AG09309 (cell line): ENCODE data around the gene LIN52.

ENCODE experiments used
- DNase-seq: peaks from one replicate; pipeline ENCODE4 v3.0.0-alpha.2; 2010; ENCODE audit warnings: low read depth
- H3K4me3 ChIP-seq: 2 replicates; pipeline ENCODE4 v1.5.1; 2011; ENCODE audit warnings: mild to moderate bottlenecking, low read depth, low read length, moderate library complexity; ENCODE audit not compliant: control insufficient read depth
- TF ChIP-seq, protein P1 (sequence below): IDR thresholded peaks from 2 replicates; pipeline ENCODE4 v1.5.1; 2011; ENCODE audit warnings: mild to moderate bottlenecking, low read depth, low read length, inconsistent platforms; ENCODE audit not compliant: insufficient read depth, control insufficient read depth; ENCODE audit errors: missing control alignments

LIN52 gene

DNA sequence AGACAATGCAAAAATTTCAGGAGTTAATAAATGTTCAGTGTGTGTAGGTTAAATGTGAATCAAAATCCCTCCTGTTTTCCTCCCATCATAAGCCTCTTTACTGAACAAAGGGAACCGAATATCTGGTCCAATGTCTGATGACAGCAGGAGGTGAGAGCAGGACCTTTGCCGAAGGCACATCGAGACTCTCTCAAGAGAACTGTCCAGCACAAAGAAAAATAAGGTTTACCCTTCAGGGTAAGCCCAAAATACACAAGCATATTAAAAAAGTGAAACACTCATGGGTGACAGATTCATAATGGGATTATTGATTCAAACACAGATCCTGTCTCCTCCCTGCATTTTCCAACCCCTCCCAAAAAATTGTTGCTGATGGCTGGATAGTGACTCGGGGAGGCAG lies 150.3 kb downstream of the LIN52 start:
- TF ChIP-seq, protein P1, sequence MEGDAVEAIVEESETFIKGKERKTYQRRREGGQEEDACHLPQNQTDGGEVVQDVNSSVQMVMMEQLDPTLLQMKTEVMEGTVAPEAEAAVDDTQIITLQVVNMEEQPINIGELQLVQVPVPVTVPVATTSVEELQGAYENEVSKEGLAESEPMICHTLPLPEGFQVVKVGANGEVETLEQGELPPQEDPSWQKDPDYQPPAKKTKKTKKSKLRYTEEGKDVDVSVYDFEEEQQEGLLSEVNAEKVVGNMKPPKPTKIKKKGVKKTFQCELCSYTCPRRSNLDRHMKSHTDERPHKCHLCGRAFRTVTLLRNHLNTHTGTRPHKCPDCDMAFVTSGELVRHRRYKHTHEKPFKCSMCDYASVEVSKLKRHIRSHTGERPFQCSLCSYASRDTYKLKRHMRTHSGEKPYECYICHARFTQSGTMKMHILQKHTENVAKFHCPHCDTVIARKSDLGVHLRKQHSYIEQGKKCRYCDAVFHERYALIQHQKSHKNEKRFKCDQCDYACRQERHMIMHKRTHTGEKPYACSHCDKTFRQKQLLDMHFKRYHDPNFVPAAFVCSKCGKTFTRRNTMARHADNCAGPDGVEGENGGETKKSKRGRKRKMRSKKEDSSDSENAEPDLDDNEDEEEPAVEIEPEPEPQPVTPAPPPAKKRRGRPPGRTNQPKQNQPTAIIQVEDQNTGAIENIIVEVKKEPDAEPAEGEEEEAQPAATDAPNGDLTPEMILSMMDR: no peak
- no peak for DNase-seq
- no peak overlapping the region for H3K4me3 ChIP-seq

DNA sequence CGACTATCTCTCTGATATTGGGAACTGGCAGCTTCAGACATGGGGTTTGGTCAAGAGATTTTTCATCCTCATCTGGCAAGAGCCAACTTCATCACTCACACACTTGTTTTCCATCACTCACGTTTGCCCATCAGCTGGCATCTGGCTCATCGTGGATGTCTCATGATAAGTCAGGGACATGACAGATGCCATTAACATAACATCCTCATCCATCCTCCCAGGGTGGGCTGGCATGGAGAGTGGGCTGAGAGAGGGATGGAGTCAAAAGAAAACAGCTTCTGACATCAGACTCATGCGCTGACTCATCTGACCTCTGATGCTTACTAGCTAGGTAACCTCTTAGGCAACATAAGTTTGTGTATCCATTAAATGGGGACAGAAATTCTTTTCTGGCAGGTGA lies 152.7 kb downstream of the LIN52 start:
- no peak overlapping the region for H3K4me3 ChIP-seq
- TF ChIP-seq, protein P1: no peak
- no peak for DNase-seq

DNA sequence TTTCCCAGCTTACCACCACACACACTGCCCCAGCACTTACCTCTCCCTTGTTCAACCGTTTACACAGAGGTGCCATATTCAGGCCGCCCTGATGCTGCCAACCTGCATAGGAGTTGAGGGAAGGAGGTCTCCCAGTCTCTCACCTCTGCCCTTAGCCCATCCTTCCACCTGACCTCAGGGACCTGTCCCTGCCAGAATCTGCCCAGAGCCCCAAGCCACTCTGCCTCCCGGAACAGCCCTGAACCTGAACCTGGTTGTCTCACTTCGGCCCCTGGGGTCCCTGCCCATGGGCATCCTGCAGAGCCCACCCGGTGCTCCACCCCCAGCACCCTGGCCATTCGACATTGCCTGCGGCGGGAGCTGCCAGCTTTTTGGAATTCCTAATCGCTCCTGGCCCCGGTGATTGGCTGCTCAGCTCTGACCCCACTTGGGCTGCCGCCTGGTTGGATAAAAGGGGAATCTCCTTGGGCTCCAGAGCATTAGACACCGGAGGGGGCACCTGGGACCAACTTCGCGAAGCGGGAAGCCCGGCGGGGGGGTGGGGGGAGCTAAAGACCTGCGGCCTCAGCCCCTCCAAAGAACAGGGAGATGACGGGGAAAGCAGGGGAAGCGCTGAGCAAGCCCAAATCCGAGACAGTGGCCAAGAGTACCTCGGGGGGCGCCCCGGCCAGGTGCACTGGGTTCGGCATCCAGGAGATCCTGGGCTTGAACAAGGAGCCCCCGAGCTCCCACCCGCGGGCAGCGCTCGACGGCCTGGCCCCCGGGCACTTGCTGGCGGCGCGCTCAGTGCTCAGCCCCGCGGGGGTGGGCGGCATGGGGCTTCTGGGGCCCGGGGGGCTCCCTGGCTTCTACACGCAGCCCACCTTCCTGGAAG lies 154.5 kb downstream of the LIN52 start, which contains the start of gene VSX2:
Gene VSX2, plus strand, starts transcription at position 476 of the 874 bp plus-strand sequence. Its CDS starts 113 bp downstream, at position 589.
- no peak within 1 kb of the TSS for H3K4me3 ChIP-seq
- TF ChIP-seq, protein P1: no peak
- DNase-seq: no peak

DNA sequence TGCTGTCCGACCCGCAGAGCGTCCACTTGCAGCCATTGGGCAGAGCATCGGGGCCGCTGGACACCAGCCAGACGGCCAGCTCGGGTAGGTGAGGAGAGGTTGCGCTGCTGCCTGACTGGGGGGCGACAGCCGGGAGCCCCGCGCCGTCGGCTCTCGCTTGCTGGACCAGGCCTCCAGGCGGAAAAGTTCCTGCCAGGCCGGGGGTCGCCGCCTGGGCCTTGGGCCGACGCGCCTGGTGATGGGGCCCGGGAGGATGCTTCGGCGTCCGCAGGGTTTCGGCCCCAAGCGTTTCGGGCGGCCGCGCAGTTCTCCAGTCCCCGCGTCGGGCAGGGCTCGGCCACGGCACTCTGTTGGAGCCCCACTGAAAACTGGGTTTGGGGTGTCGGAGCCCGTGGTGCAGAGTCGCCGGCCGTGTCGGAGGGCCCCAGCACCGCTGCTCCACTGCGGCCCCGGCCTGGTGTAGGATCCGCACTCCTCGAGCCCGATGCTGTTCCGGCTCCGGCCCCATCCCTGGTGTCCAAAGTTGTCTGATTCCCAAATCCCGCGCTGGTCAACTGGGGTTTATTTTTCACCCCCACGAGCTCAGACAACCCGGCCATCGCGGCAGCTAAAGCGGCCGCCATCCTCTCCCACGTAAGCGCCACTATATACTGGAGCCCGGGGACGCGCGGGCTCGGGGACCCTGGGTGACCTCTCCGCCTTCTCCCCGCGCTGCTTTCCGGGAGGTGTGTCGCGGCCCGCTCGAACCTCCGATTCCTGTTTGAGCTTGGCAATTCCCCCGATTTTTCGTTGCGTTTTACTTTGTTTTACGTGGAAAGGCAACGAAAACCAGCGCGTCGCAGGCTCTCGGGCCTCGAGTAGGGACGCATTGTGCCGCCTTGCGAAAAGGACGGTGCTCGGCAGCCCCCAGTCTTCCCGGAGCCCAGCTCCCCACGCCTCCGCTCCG lies 155.4 kb downstream of the LIN52 start:
- DNase-seq: no peak
- TF ChIP-seq, protein P1: no peak
- H3K4me3 ChIP-seq: no peak overlapping the region

DNA sequence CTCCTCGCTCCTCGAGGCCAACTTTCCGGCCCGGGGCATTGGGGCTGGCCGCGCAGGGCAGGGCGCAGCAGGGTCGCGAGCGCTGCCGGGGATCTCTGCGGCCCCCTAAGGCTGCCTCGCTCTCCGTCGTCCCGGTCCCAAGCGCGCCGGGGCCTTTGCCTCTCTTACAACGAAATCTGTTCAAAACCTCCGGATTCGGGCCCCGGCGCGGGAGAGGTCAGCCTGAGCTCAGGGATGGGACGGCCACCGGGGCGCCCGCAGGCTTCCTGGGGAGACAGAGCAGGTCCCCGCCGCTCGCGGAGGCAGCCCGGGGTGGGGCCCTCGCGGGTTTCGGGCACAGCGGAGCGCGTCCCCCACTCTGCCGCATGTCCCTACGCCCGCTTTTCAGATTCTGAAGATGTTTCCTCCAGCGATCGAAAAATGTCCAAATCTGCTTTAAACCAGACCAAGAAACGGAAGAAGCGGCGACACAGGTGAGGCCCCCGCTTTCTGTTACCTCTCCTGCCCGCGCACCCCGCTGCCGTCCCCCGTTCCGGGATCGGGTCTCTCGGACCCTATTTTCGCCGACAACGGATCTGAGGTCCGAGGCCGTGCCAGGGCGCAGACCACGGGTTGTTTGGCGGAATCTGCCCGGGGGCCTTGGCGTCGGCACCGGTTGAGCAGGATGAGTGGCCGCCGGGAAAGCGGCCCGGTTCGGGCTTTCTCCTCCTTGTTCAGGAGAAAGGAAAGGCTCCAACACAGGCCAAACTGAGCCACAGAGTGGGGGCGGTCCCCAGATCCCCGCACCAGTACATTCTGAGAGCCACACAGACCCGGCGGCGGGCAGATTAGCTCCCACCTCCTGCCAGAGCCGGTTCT lies 156.3 kb downstream of the LIN52 start:
- H3K4me3 ChIP-seq: no peak overlapping the region
- DNase-seq: no peak

DNA sequence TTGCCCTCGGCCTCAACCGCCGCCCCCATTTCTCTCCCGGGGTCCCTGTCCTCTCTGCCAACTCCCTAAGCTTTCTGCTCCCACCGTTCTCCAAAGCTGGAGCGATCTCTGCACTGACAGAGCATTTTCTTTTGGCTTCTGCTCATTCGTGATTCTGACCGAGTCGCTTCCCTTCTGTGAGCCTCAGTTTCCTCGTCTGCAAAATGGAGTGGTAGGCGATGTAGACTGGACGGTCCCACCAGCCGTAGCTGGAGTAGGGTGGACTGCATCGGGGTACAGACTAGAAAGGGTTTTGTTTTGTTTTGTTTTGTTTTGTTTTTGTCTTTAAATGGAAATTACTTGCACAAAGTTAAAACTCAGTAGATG lies 156.9 kb downstream of the LIN52 start:
- no peak overlapping the region for H3K4me3 ChIP-seq
- no peak for DNase-seq
- TF ChIP-seq, protein P1: no peak

More for the DNA sequence above, 156.3 kb downstream of the LIN52 start:
- TF ChIP-seq, protein P1: no peak
